ENCODE results near the gene GJB5.

DNA sequence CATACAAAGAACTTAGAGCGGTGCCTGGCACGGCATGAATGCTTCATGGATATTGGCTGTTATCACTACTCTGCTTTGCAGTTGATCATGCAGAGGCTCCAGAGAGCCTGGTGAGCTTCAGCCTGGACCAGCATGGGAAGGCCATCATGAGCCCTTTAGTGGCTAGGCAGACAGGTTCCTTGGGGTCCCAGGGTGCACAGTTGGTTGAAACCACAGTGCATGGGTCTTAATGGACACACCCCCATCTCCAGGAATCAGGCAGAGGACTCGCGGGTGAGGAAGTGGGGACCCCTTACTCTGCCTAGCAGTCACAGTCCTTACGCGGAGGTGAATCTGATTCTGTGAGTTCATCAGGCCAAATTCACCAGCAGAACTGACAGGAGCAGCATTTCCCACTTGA, 1.1 kb downstream of the GJB5 start:
- TF ChIP-seq POLR2A (IDR thresholded peaks at IDR 0.05; ENCODE audit: extremely low read depth, insufficient read length): no peak
- TF ChIP-seq CTCF (IDR thresholded peaks at IDR 0.05; ENCODE audit: low read depth, low read length): no peak
- TF ChIP-seq MAX (IDR thresholded peaks at IDR 0.05; ENCODE audit: low read depth, low read length): no peak
- no peak for TF ChIP-seq MYC (IDR thresholded peaks at IDR 0.05; ENCODE audit: low read depth, low read length)

Data from NB4 (cell line).